PC-3 (cell line): Measurements from ENCODE around the gene STAU1. TPM values are rescaled to one million over a fixed set of nuclear protein-coding genes. Genes with fewer than 3 reads are reported as not detected.

Source experiments
- ATAC-seq: fragments of 200-7000 bp; cut with Tn5 transposase; 2 replicates; pipeline ENCODE4 v1.9.1; 2020; ENCODE audit warnings: mild to moderate bottlenecking, moderate library complexity
- BruUV-seq: library from RNA; stranded (reverse); fragments of 400-500 nt; replicated peaks from 2 replicates; lab custom pipeline; 2021; lab: Mats Ljungman, UMichigan
- CTCF ChIA-PET: fragments of 300-600 bp; sonication (Branson Sonifier 250); formaldehyde crosslinking; loops from one replicate; lab custom pipeline; 2022; ENCODE audit warnings: antibody characterized with exemption; lab: Charles Lee
- POLR2A ChIA-PET: fragments of 300-600 bp; sonication (Branson Sonifier 250); formaldehyde crosslinking; loops from one replicate; lab custom pipeline; 2022; ENCODE audit warnings: antibody characterized with exemption; ENCODE audit not compliant: unreplicated experiment; lab: Charles Lee
- DNase-seq: peaks from one replicate; pipeline ENCODE4 v3.0.0-alpha.2; 2015
- H2AFZ ChIP-seq: fragments of 300-600 bp; sonication (generic); 2 replicates; pipeline ENCODE4 v1.6.0; 2016; ENCODE audit warnings: antibody characterized with exemption, low read length
- H3F3A ChIP-seq: fragments of 300-600 bp; sonication (generic); one replicate; pipeline ENCODE4 v1.6.0; 2017; ENCODE audit warnings: antibody characterized with exemption, low read length, control low read depth, mild to moderate bottlenecking; ENCODE audit not compliant: unreplicated experiment
- H3K27ac ChIP-seq: fragments of 300-600 bp; sonication (generic); 2 replicates; pipeline ENCODE4 v1.5.1; 2016; ENCODE audit warnings: mild to moderate bottlenecking, low read length
- H3K27me3 ChIP-seq: fragments of 300-600 bp; sonication (generic); 2 replicates; pipeline ENCODE4 v1.6.1; 2016; ENCODE audit warnings: low read length, mixed read lengths
- H3K36me3 ChIP-seq: fragments of 300-600 bp; sonication (generic); 2 replicates; pipeline ENCODE4 v1.6.1; 2016; ENCODE audit warnings: low read depth, mixed run types, low read length, mixed read lengths
- H3K4me1 ChIP-seq: fragments of 300-600 bp; sonication (generic); 2 replicates; pipeline ENCODE4 v1.5.1; 2016; ENCODE audit warnings: low read length; ENCODE audit not compliant: insufficient read depth
- H3K4me2 ChIP-seq: fragments of 300-600 bp; sonication (generic); 2 replicates; pipeline ENCODE4 v1.6.0; 2016; ENCODE audit warnings: low read length
- H3K4me3 ChIP-seq: fragments of 300-600 bp; sonication (generic); 2 replicates; pipeline ENCODE4 v1.5.1; 2016; ENCODE audit warnings: mild to moderate bottlenecking, low read length, mixed read lengths
- H3K79me2 ChIP-seq: fragments of 300-600 bp; sonication (generic); 2 replicates; pipeline ENCODE4 v1.6.1; 2017; ENCODE audit warnings: low read length, mixed read lengths
- H3K9ac ChIP-seq: fragments of 300-600 bp; sonication (generic); 2 replicates; pipeline ENCODE4 v1.6.0; 2016; ENCODE audit warnings: mild to moderate bottlenecking, low read length
- H3K9me2 ChIP-seq: fragments of 300-600 bp; sonication (generic); replicated peaks from 2 replicates; pipeline ENCODE4 v1.6.1; 2016; ENCODE audit warnings: mixed run types, low read length, mixed read lengths
- H3K9me3 ChIP-seq: fragments of 300-600 bp; sonication (generic); 2 replicates; pipeline ENCODE4 v1.6.1; 2016; ENCODE audit warnings: low read length, mixed read lengths
- H4K20me1 ChIP-seq: fragments of 300-600 bp; sonication (generic); 2 replicates; pipeline ENCODE4 v1.6.1; 2016; ENCODE audit warnings: low read length, mixed read lengths
- CTCF ChIP-seq: fragments of 300-600 bp; sonication (generic); conservative IDR thresholded peaks from 2 replicates; pipeline ENCODE4 v1.5.1; 2017; ENCODE audit warnings: antibody characterized with exemption, low read depth, mild to moderate bottlenecking, low read length
- EZH2 ChIP-seq: fragments of 300-600 bp; sonication (generic); IDR thresholded peaks from one replicate; pipeline ENCODE4 v1.6.1; 2017; ENCODE audit warnings: antibody characterized with exemption, mild to moderate bottlenecking, low read length; ENCODE audit not compliant: unreplicated experiment
- EZH2phosphoT487 ChIP-seq: fragments of 300-600 bp; sonication (generic); IDR thresholded peaks from 2 replicates; pipeline ENCODE4 v1.6.1; 2018; ENCODE audit warnings: mild to moderate bottlenecking, antibody characterized with exemption, low read length, borderline replicate concordance
- intact Hi-C: fragments of 100-400 bp; cut with micrococcal nuclease; formaldehyde crosslinking; loops from 2 replicates; pipeline ENCODE4 v1.9.0; 2023
- total RNA-seq: library from RNA; depleted of rRNA; stranded (reverse); fragments of >200 nt; gene quantifications from 2 replicates; pipeline ENCODE4 v1.2.3, GENCODE V29; 2014

Gene STAU1
- total RNA-seq, 1 experiment from 2014 or later: 87.8 TPM

GRCh38 chr20:49181265-49181877 is 6.8 kb downstream of the STAU1 start:
- H3K4me2 ChIP-seq: no peak overlapping the region
- no peaks in the 10 kb centered on the region for H3K27me3 ChIP-seq
- H3K79me2 ChIP-seq: peaks cover 100% of the 10 kb centered on the region
- H3F3A ChIP-seq: peaks cover 7% of the 10 kb centered on the region
- ATAC-seq: peak; percentile 19; the same call in 1 of the 2 replicates
- H3K9me2 ChIP-seq: no peaks in the 10 kb centered on the region
- ChIA-PET CTCF (interaction anchor here (0.6 kb wide), 2 partner anchors 36 to 38 kb away, joined by 4 to 6 read pairs; partner anchors contain the start of gene DDX27), POLR2A (no interaction called here)
- H2AFZ ChIP-seq: no peak overlapping the region
- intact Hi-C loops: no loop called here
- H3K36me3 ChIP-seq: peaks cover 7% of the 10 kb centered on the region
- DNase-seq: no peak
- no peak overlapping the region for H3K4me3 ChIP-seq
- no peak overlapping the region for H3K9ac ChIP-seq
- peaks cover 44% of the 10 kb centered on the region for H3K4me1 ChIP-seq
- no peak overlapping the region for H3K27ac ChIP-seq
- BruUV-seq: no TSS peak
- no peak for TF ChIP-seq CTCF
- no peak for TF ChIP-seq EZH2phosphoT487
- TF ChIP-seq EZH2: no peak
- H4K20me1 ChIP-seq: peaks cover 38% of the 10 kb centered on the region
- no peaks in the 10 kb centered on the region for H3K9me3 ChIP-seq

GRCh38 chr20:49179368-49180277 is 8.5 kb downstream of the STAU1 start:
- Histone ChIP-seq H4K20me1 (peaks cover 27% of the 10 kb centered on the region), H3K9me3 (no peaks in the 10 kb centered on the region), H3F3A (peaks cover 7% of the 10 kb centered on the region), H3K79me2 (peaks cover 94% of the 10 kb centered on the region), H3K9me2 (no peaks in the 10 kb centered on the region), H3K4me2 (peak overlapping the region; percentile 70), H3K4me1 (peaks cover 27% of the 10 kb centered on the region), H3K27me3 (no peaks in the 10 kb centered on the region), H3K36me3 (peaks cover 7% of the 10 kb centered on the region), H3K27ac (peak overlapping the region; percentile 61), H2AFZ (no peak overlapping the region), H3K4me3 (peak overlapping the region; percentile 31), H3K9ac (peak overlapping the region; percentile 3)
- DNase-seq: peak; percentile 89
- no peak for TF ChIP-seq CTCF
- intact Hi-C loops: loop anchor here (2.0 kb wide), 1 partner anchor 39 kb away; no protein-coding TSS in a partner anchor
- no TSS peak for BruUV-seq
- ChIA-PET CTCF (interaction anchor here (0.6 to 1.9 kb wide), 3 partner anchors 37 to 1575 kb away, joined by 4 to 12 read pairs (median 5); no protein-coding TSS in a partner anchor), POLR2A (interaction anchor here (0.6 kb wide), 1 partner anchor 25 kb away, joined by 3 read pairs; no protein-coding TSS in a partner anchor)
- peak; percentile 89 for ATAC-seq
